Measurements from ENCODE around the gene ALDH3B2. TPM values are rescaled to one million over a fixed set of nuclear protein-coding genes. Genes with fewer than 3 reads are reported as not detected.

ALDH3B2 gene
- total RNA-seq, 1 donor, result not detected

GRCh38 chr11:67648140-67648795 lies 26.2 kb downstream of the ALDH3B2 start:
- no peak for DNase-seq (ENCODE audit: low read depth)
- no peak for TF ChIP-seq CTCF (IDR thresholded peaks at IDR 0.05; ENCODE audit: insufficient read depth, low read depth, low read length)
- no peak overlapping the region for H3K4me3 ChIP-seq (ENCODE audit: low read depth, low read length)

GRCh38 chr11:67647471-67647870 lies 27.0 kb downstream of the ALDH3B2 start:
- TF ChIP-seq CTCF (IDR thresholded peaks at IDR 0.05; ENCODE audit: insufficient read depth, low read depth, low read length), result no peak
- H3K4me3 ChIP-seq (ENCODE audit: low read depth, low read length), result no peak overlapping the region
- no peak for DNase-seq (ENCODE audit: low read depth)

- no peak for DNase-seq (ENCODE audit: low read depth)
- no peak overlapping the region for H3K4me3 ChIP-seq (ENCODE audit: low read depth, low read length)
- no peak for TF ChIP-seq CTCF (IDR thresholded peaks at IDR 0.05; ENCODE audit: insufficient read depth, low read depth, low read length)
These were observed 27.7 kb downstream of the ALDH3B2 start for GRCh38 chr11:67646535-67647336.

GRCh38 chr11:67645521-67646461 lies 28.6 kb downstream of the ALDH3B2 start:
- DNase-seq (ENCODE audit: low read depth), result no peak
- H3K4me3 ChIP-seq (ENCODE audit: low read depth, low read length), result no peak overlapping the region
- no peak for TF ChIP-seq CTCF (IDR thresholded peaks at IDR 0.05; ENCODE audit: insufficient read depth, low read depth, low read length)

- no peak overlapping the region for H3K4me3 ChIP-seq (ENCODE audit: low read depth, low read length)
- TF ChIP-seq CTCF (IDR thresholded peaks at IDR 0.05; ENCODE audit: insufficient read depth, low read depth, low read length), result no peak
- no peak for DNase-seq (ENCODE audit: low read depth)
These were observed 29.7 kb downstream of the ALDH3B2 start for GRCh38 chr11:67644472-67645418.

GRCh38 chr11:67644042-67644441 lies 30.4 kb downstream of the ALDH3B2 start:
- no peak for DNase-seq (ENCODE audit: low read depth)
- peak; percentile 25 for TF ChIP-seq CTCF (IDR thresholded peaks at IDR 0.05; ENCODE audit: insufficient read depth, low read depth, low read length)
- no peak overlapping the region for H3K4me3 ChIP-seq (ENCODE audit: low read depth, low read length)
